ENCODE data around the gene JMJD1C. TPM values are rescaled to one million over a fixed set of nuclear protein-coding genes. Genes with fewer than 3 reads are reported as not detected.
A peak's percentile ranks its signal among the peaks of the same experiment; 100 is the strongest.

The JMJD1C gene
- total RNA-seq, 2 donors from 2014 or later, result 91.8 to 103 TPM

- intact Hi-C loops (cut with DNase I), result loop anchor here (10.0 kb wide), 1 partner anchor 318 kb away; the partner anchor contains the start of gene EGR2
- peak within 1 kb of the TSS; percentile 80 to 89 for H3K4me3 ChIP-seq
- ATAC-seq, result peak; percentile 99
- peak within 1 kb of the TSS; percentile 84 to 96 (median 90) for H3K27ac ChIP-seq
- WGBS, 2 donors, result 0% methylated on average over 19 to 55 of the region's 55 CpGs
- H3K4me1 ChIP-seq, result peaks cover 28% of the 10 kb centered on the region
- H3K27me3 ChIP-seq, result no peaks in the 10 kb centered on the region
- H3K36me3 ChIP-seq (replicated peaks in 1 of 2; ENCODE audit: insufficient read depth in 1 of 2, low read depth in 2 of 2), result no peaks in the 10 kb centered on the region
- peak; percentile 90 to 98 (median 98) for TF ChIP-seq POLR2A (IDR thresholded peaks at IDR 0.05)
- TF ChIP-seq, protein P1, sequence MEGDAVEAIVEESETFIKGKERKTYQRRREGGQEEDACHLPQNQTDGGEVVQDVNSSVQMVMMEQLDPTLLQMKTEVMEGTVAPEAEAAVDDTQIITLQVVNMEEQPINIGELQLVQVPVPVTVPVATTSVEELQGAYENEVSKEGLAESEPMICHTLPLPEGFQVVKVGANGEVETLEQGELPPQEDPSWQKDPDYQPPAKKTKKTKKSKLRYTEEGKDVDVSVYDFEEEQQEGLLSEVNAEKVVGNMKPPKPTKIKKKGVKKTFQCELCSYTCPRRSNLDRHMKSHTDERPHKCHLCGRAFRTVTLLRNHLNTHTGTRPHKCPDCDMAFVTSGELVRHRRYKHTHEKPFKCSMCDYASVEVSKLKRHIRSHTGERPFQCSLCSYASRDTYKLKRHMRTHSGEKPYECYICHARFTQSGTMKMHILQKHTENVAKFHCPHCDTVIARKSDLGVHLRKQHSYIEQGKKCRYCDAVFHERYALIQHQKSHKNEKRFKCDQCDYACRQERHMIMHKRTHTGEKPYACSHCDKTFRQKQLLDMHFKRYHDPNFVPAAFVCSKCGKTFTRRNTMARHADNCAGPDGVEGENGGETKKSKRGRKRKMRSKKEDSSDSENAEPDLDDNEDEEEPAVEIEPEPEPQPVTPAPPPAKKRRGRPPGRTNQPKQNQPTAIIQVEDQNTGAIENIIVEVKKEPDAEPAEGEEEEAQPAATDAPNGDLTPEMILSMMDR (IDR thresholded peaks at IDR 0.05), result peak in 3 of 7 experiments; percentile 3 to 24 (median 6)
- DNase-seq, result peak; percentile 98 to 99 (median 99)
- H3K9me3 ChIP-seq, result no peaks in the 10 kb centered on the region
Observed at GRCh38 chr10:63133056-63133820, 332.5 kb downstream of the JMJD1C start, which contains the start of gene NRBF2. Gene NRBF2 (plus strand): TSS chr10:63133328. CDS start chr10:63133471, 143 bp downstream.

- no peaks in the 10 kb centered on the region for H3K27me3 ChIP-seq
- 40 to 43% methylated on average over 6 of the region's 6 CpGs for WGBS, 2 donors
- intact Hi-C loops (cut with DNase I), result loop anchor here (10.0 kb wide), 1 partner anchor 318 kb away; the partner anchor contains the start of gene EGR2
- H3K4me1 ChIP-seq, result peaks cover 28% of the 10 kb centered on the region
- peak overlapping the region; percentile 84 to 96 (median 90) for H3K27ac ChIP-seq
- H3K9me3 ChIP-seq, result no peaks in the 10 kb centered on the region
- no peak for DNase-seq
- TF ChIP-seq, protein P1 (IDR thresholded peaks at IDR 0.05), result no peak
- no peak for TF ChIP-seq POLR2A (IDR thresholded peaks at IDR 0.05)
- no peak for ATAC-seq
- H3K4me3 ChIP-seq, result no peak overlapping the region
- no peaks in the 10 kb centered on the region for H3K36me3 ChIP-seq (replicated peaks in 1 of 2; ENCODE audit: insufficient read depth in 1 of 2, low read depth in 2 of 2)
Observed at GRCh38 chr10:63132651-63133055, 333.1 kb downstream of the JMJD1C start.

GRCh38 chr10:63129888-63130287 is 335.9 kb downstream of the JMJD1C start:
- intact Hi-C loops (cut with DNase I), result loop anchor here (10.0 kb wide), 1 partner anchor 315 kb away; the partner anchor contains the start of gene EGR2
- ATAC-seq (no peak), DNase-seq (no peak)
- Histone ChIP-seq H3K9me3 (no peaks in the 10 kb centered on the region), H3K36me3 (replicated peaks in 1 of 2; ENCODE audit: insufficient read depth in 1 of 2, low read depth in 2 of 2) (no peaks in the 10 kb centered on the region), H3K4me1 (peaks cover 13% of the 10 kb centered on the region), H3K27me3 (no peaks in the 10 kb centered on the region), H3K27ac (no peak overlapping the region), H3K4me3 (no peak overlapping the region)
- no peak for TF ChIP-seq POLR2A (IDR thresholded peaks at IDR 0.05)
- TF ChIP-seq, protein P1 (IDR thresholded peaks at IDR 0.05), result no peak
- 78 to 81% methylated on average over 6 of the region's 6 CpGs for WGBS, 2 donors

- 76 to 83% methylated on average over 4 of the region's 4 CpGs for WGBS, 2 donors
Observed at GRCh38 chr10:63128443-63128842, 337.3 kb downstream of the JMJD1C start.

More at GRCh38 chr10:63128443-63128842, 337.3 kb downstream of the JMJD1C start:
- Histone ChIP-seq H3K27me3 (no peaks in the 10 kb centered on the region), H3K4me1 (peaks cover 4% of the 10 kb centered on the region), H3K4me3 (no peak overlapping the region), H3K36me3 (replicated peaks in 1 of 2; ENCODE audit: insufficient read depth in 1 of 2, low read depth in 2 of 2) (no peaks in the 10 kb centered on the region), H3K27ac (no peak overlapping the region), H3K9me3 (no peaks in the 10 kb centered on the region)
- ATAC-seq, result no peak
- intact Hi-C loops (cut with DNase I), result no loop called here
- no peak for TF ChIP-seq POLR2A (IDR thresholded peaks at IDR 0.05)
- TF ChIP-seq, protein P1 (IDR thresholded peaks at IDR 0.05), result no peak
- DNase-seq, result no peak
